HG03097 (cell line): ENCODE results near the gene GRID1.

Source experiments
- ATAC-seq: cut with Tn5 transposase; IDR thresholded peaks from one replicate; pipeline ENCODE4 v1.9.1; 2021; ENCODE audit not compliant: unreplicated experiment, low FRiP score

GRID1 gene

GRCh38 chr10:85811405-85811804 is 555.2 kb downstream of the GRID1 start:
- ATAC-seq = no peak

GRCh38 chr10:85810674-85811073 is 555.9 kb downstream of the GRID1 start:
- no peak for ATAC-seq

DNA sequence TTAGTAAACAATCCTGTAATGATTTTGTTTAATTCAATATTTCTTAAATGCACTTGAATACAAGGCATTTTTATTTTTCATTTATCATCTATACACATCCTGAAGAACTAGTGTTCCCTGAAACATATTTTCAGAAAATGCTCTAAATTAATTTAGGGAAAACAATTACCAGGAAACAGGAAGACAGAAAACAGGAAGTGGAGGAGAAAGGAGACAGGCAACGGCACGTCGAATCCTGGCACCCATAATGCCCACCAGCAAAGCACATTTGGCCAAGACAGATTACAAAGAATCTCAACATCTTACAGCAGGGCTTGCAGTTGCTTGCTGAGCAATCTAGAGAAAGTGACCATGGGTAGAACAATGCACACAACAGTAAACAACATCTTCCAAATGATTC is 571.1 kb downstream of the GRID1 start:
- no peak for ATAC-seq

DNA sequence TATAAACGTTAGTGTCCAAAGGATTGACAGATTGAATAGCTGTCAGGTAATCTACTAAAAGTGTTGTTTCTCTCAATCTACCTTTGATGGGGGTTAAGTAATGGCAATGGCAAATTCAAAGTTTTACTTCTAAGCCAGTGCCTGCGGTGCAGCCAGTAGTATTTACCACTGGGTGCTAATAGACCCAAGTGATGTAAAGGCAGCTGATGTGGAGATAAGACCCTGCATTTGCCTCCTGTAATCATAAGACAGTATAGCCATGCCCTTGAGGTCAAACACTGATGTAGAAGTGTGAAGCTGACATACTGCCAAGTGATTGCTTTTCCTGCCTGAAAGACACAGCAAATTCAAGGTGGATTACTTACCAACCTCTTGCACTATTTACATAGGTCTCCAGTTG is 572.0 kb downstream of the GRID1 start:
- ATAC-seq = no peak

- no peak for ATAC-seq
These were observed 574.1 kb downstream of the GRID1 start for GRCh38 chr10:85792533-85792858.

- no peak for ATAC-seq
These were observed 574.6 kb downstream of the GRID1 start for GRCh38 chr10:85791818-85792532.

DNA sequence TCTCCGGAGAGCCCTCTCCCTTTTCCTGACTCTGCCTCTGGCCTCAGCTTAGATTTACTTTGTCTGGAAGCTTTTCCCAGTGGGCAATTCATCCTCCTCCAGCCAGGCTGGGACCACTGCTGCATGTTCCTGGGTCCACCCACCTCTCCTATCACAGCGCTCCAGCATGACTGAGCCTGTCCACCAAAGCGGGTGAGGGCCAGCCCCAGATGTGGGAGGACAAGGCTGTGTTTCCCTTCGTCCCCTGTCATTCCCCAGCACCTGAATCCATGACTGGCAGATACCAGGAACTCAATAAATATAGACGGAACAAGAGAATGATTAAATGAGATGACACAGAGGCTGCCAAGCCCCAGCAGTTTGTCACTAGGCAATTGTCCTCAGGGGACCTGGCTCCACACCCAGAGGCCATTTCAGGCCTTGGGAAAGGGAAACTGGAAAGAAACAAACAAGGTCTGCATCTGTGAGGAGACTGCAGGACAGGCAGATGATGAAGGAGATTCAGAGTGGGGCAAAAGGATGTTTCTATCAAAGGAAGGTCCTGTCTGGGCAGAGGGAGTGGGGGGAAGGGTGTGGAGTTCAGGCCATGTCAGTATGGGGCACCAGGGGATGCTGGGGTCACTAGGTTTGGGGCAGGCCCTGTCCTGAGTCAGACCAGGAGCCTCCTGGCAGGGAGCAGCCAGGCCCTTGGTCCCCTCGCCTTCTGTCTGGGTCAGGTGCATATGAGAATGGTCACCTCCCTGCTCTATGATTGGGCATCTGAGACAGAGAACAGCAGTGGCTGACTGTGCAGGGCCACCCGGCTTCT is 576.4 kb downstream of the GRID1 start:
- ATAC-seq = no peak

DNA sequence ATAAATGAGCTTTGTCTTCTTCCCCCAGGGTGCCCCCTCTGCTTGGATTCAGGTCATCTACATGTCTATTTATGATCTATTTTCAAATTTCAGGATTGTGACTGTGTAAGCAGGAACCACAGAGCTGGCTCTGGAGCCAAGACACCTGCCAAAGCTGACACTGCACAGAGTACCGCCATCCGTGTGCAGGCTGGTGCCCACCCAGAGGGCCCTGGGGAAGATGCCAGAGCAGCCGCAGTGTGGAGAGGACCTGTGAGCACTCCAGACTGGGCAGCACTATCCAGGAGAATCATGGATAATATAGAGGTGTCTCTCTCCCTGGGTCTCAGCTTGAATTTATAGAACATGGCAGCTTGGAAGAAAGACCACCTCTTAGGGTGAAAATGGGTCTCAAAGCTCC is 577.5 kb downstream of the GRID1 start:
- no peak for ATAC-seq

GRCh38 chr10:85788570-85788969 is 578.0 kb downstream of the GRID1 start:
- ATAC-seq = no peak

GRCh38 chr10:85787881-85788280 is 578.7 kb downstream of the GRID1 start:
- no peak for ATAC-seq

DNA sequence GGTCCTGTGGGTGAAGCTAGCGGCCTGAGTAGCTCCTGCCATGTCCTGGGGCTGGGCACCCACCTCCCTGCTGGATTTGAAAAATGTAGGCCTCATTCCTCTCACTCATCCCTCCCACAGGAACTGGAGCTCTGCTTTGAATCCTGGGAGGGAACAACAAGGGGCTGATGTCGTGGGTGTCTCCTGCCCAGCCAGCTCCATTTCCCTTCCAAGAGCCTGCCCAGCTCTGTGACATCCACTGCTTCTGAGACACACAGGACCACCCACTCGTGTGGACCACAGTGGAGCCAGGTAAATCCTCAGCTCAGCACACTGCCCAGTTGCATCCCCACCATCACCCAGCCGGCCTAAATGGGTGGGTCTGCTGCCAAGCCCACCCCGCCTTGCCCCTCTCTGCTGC is 579.2 kb downstream of the GRID1 start:
- no peak for ATAC-seq

GRCh38 chr10:85786401-85786899 is 580.1 kb downstream of the GRID1 start:
- ATAC-seq = no peak

- ATAC-seq = no peak
These were observed 581.8 kb downstream of the GRID1 start for GRCh38 chr10:85784792-85785191.

DNA sequence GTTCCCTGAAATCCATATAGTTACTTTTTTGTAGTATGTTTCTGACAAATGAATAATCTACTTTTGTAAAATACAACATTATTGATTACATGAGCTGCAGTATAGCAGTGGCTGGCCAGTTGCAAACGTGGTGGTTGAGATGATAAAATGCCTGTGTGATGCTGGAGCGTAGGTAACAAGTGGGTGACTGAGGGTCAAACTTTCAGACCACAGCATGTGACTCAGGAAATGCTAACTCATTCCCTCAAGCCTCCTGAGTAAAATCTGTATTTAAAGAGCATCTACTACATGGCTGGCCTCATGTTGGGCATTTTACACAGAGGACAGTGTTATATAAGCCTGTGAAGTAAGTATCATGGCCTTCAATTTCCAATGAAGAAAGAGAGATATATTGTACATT is 585.2 kb downstream of the GRID1 start:
- ATAC-seq = no peak

GRCh38 chr10:85778074-85778473 is 588.5 kb downstream of the GRID1 start:
- no peak for ATAC-seq

DNA sequence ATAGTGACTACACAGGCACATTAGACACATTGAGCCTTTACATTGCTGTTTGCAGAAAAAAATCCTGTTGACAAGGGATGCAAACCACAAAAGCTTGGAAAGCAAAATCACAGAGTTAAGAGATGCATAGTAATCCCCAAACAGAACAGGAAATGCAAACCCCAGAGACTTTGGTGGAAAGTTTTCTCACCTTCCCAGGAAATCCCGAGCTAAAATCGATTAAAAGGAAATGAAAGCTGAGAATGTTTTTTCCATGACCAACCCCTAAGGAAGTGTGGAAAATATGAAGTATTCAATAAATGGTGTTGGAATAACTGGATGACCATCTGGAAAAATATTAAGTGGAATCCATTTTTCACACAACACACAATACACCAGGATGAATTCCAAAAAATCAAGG is 598.7 kb downstream of the GRID1 start:
- ATAC-seq = no peak

GRCh38 chr10:85764108-85764507 is 602.5 kb downstream of the GRID1 start:
- ATAC-seq = no peak

DNA sequence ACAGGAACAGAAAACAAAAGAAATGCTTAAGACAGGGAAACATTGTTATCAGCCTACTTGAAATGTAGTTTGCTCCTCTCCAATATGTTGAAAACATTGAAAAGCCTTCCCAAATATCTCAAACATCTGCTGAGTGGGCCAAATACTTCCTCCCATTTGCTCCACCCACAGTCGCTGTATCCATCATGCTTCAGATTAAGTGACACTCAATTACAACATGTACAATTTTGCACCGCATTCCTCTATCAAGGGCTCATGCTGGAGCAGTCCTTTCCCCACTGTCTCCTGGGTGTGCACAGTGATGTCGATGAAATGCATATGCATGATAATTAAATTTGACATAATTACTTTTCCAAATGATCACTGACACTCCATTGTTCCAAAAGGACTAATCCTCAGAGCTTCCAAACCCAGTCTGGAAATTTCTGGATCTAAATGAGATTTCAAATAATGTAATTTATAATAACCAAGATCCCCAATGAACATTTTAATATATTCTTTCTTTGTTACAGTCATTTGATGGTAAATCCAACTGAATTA is 604.6 kb downstream of the GRID1 start:
- ATAC-seq = no peak

- peak; percentile 71 for ATAC-seq
These were observed 624.8 kb downstream of the GRID1 start for GRCh38 chr10:85741626-85742300.

GRCh38 chr10:85735997-85736396 is 630.6 kb downstream of the GRID1 start:
- ATAC-seq = no peak

DNA sequence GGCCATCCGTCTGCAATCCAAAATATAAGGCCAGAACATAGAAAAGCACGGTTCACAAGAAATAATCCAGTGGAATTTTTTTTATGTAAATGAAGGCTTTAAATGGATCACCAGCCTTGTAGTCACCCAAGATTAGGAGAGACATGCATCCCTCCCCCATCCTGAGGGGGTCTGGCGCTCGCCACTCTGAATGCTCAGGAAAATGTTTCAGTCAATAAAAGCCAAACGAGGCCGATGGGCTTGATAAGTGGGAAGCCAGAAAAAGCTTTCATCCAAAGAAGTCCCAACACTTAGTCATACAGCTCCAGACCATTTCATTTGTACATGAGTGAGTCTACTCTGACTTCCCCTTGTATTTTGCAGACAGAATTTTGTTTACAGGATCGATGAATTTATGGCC is 631.8 kb downstream of the GRID1 start:
- ATAC-seq = no peak
